ENCODE measurements around the gene EPHB2. TPM values are rescaled to one million over a fixed set of nuclear protein-coding genes. Genes with fewer than 3 reads are reported as not detected.
A peak's percentile ranks its signal among the peaks of the same experiment; 100 is the strongest.

EPHB2 gene
- total and polyA plus RNA-seq, 2 of the 13 experiments (the other 11 are each of a cell fraction or from before 2014, with no cell fraction given), result 0.03 to 0.11 TPM

DNA sequence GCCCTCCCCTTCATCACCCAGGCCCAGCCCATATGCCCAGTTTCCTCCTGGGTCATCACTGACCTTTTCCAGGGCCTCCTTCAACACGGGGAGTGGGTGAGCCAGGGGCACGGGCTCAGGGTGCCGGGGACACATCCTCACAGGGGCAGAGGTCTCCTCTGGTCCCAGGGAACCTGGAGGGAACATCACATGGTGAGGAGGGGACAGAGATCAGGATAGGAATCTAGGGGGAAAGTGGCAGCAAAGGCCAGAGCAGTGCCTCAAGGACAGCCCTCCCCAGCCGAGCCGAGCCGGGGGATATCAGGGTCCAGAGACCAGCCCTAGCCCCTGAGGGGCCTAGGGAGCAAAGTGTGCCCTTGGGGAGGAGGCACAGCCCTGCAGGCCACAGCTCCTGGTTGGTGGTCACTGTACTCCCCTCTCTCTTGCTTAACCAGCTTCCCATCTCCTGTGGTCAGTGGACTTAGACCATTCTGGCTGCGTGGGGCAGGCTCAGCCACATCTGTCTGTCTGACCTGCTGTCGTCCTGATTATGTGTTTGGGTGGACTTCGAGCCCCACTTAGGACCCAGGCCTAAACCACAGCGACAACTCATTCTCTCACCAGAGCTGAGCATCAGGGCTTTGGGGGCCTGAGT lies 252.5 kb downstream of the EPHB2 start (continued):
- TF ChIP-seq, protein P1, sequence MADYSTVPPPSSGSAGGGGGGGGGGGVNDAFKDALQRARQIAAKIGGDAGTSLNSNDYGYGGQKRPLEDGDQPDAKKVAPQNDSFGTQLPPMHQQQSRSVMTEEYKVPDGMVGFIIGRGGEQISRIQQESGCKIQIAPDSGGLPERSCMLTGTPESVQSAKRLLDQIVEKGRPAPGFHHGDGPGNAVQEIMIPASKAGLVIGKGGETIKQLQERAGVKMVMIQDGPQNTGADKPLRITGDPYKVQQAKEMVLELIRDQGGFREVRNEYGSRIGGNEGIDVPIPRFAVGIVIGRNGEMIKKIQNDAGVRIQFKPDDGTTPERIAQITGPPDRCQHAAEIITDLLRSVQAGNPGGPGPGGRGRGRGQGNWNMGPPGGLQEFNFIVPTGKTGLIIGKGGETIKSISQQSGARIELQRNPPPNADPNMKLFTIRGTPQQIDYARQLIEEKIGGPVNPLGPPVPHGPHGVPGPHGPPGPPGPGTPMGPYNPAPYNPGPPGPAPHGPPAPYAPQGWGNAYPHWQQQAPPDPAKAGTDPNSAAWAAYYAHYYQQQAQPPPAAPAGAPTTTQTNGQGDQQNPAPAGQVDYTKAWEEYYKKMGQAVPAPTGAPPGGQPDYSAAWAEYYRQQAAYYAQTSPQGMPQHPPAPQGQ (CRISPR knock-in tag; IDR thresholded peaks at IDR 0.05; ENCODE audit: borderline replicate concordance), result no peak
- TF ChIP-seq ZNF20 (CRISPR knock-in tag; IDR thresholded peaks at IDR 0.05) (no peak), ARID2 (CRISPR knock-in tag; IDR thresholded peaks at IDR 0.05; ENCODE audit: borderline replicate concordance) (no peak), ZNF431 (CRISPR knock-in tag; IDR thresholded peaks at IDR 0.05; ENCODE audit: borderline replicate concordance, low read depth) (0 out of 2 replicates have a peak, but pooled peaks have one; percentile 52), POGZ (CRISPR knock-in tag; IDR thresholded peaks at IDR 0.05) (peak; percentile 76), ZNF780A (CRISPR knock-in tag; IDR thresholded peaks at IDR 0.05) (no peak), ZFY (CRISPR knock-in tag; IDR thresholded peaks at IDR 0.05) (peak; percentile 62; the same call in 1 of the 2 replicates), ZEB1 (IDR thresholded peaks at IDR 0.05; ENCODE audit: insufficient replicate concordance, low read depth) (no peak), SP4 (CRISPR knock-in tag; IDR thresholded peaks at IDR 0.05) (no peak), ASH2L (IDR thresholded peaks at IDR 0.05; ENCODE audit: insufficient read length, low read depth, low read length) (peak; percentile 74), ZNF616 (CRISPR knock-in tag; IDR thresholded peaks at IDR 0.05; ENCODE audit: low read depth) (no peak), ZBTB21 (CRISPR knock-in tag; IDR thresholded peaks at IDR 0.05) (no peak), ZNF207 (IDR thresholded peaks at IDR 0.05; ENCODE audit: borderline replicate concordance) (no peak), GATAD2A (CRISPR knock-in tag; IDR thresholded peaks at IDR 0.05) (peak; percentile 85), PHF21A (CRISPR knock-in tag; IDR thresholded peaks at IDR 0.05) (peak; percentile 98), SOX13 (IDR thresholded peaks at IDR 0.05) (no peak), SOX13 (CRISPR knock-in tag; conservative IDR thresholded peaks at IDR 0.05 in 1 of 2, IDR thresholded peaks at IDR 0.05 in 1 of 2) (no peak; a peak in 1 of 4 replicates), KDM4B (CRISPR knock-in tag; IDR thresholded peaks at IDR 0.05) (no peak), NFYB (CRISPR knock-in tag; IDR thresholded peaks at IDR 0.05) (peak; percentile 25; the same call in 1 of the 2 replicates), NR2F6 (IDR thresholded peaks at IDR 0.05) (no peak; the same call in 1 of the 2 replicates), NR2F6 (CRISPR knock-in tag; IDR thresholded peaks at IDR 0.05) (peak; percentile 31; the same call in 1 of the 2 replicates)
- TF ChIP-seq, protein P2, sequence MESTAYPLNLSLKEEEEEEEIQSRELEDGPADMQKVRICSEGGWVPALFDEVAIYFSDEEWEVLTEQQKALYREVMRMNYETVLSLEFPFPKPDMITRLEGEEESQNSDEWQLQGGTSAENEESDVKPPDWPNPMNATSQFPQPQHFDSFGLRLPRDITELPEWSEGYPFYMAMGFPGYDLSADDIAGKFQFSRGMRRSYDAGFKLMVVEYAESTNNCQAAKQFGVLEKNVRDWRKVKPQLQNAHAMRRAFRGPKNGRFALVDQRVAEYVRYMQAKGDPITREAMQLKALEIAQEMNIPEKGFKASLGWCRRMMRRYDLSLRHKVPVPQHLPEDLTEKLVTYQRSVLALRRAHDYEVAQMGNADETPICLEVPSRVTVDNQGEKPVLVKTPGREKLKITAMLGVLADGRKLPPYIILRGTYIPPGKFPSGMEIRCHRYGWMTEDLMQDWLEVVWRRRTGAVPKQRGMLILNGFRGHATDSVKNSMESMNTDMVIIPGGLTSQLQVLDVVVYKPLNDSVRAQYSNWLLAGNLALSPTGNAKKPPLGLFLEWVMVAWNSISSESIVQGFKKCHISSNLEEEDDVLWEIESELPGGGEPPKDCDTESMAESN (CRISPR knock-in tag; conservative IDR thresholded peaks at IDR 0.05), result peak; percentile 77; the same call in 1 of the 2 replicates
- TF ChIP-seq, protein P3, sequence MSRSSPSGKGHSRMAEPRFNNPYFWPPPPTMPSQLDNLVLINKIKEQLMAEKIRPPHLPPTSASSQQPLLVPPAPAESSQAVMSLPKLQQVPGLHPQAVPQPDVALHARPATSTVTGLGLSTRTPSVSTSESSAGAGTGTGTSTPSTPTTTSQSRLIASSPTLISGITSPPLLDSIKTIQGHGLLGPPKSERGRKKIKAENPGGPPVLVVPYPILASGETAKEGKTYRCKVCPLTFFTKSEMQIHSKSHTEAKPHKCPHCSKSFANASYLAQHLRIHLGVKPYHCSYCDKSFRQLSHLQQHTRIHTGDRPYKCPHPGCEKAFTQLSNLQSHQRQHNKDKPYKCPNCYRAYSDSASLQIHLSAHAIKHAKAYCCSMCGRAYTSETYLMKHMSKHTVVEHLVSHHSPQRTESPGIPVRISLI (CRISPR knock-in tag; IDR thresholded peaks at IDR 0.05; ENCODE audit: borderline replicate concordance), result no peak; the same call in 1 of the 2 replicates
- TF ChIP-seq, protein P4, sequence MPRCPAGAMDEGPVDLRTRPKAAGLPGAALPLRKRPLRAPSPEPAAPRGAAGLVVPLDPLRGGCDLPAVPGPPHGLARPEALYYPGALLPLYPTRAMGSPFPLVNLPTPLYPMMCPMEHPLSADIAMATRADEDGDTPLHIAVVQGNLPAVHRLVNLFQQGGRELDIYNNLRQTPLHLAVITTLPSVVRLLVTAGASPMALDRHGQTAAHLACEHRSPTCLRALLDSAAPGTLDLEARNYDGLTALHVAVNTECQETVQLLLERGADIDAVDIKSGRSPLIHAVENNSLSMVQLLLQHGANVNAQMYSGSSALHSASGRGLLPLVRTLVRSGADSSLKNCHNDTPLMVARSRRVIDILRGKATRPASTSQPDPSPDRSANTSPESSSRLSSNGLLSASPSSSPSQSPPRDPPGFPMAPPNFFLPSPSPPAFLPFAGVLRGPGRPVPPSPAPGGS (CRISPR knock-in tag; IDR thresholded peaks at IDR 0.05), result no peak

Measured in HepG2 (cell line).